Spleen (tissue), 11 donors: ENCODE results near the gene CACNA2D3. TPM values are rescaled to one million over a fixed set of nuclear protein-coding genes. Genes with fewer than 3 reads are reported as not detected.

Experiments
- DNase-seq: peaks from one replicate; pipeline ENCODE4 v3.0.0-alpha.2; 2020
- H3K27ac ChIP-seq, 8 donors: fragments of 200-600 bp; sonication (generic) in 7 of 8; 1 replicate in 4 of 8; 2 replicates in 4 of 8; pipeline versions ENCODE4 v1.5.0 to v1.8.0; 2016 to 2021; ENCODE audit warnings: inconsistent platforms in 4 of 8, mild to moderate bottlenecking in 4 of 8, moderate library complexity in 1 of 8
- H3K27me3 ChIP-seq, 7 donors: fragments of 200-600 bp; sonication (generic) in 6 of 7; replicated peaks in 1 of 7; 1 replicate in 4 of 7; 2 replicates in 3 of 7; pipeline versions ENCODE4 v1.5.0 to v1.8.0; 2016 to 2021; ENCODE audit warnings: inconsistent platforms in 3 of 7, mild to moderate bottlenecking in 1 of 7
- H3K36me3 ChIP-seq, 6 donors: fragments of 200-600 bp; sonication (generic) in 5 of 6; 1 replicate in 4 of 6; 2 replicates in 2 of 6; pipeline versions ENCODE4 v1.5.0 to v1.8.0; 2016 to 2021; ENCODE audit warnings: inconsistent platforms in 2 of 6
- H3K4me1 ChIP-seq, 6 donors: fragments of 200-600 bp; sonication (generic) in 5 of 6; 1 replicate in 3 of 6; 2 replicates in 3 of 6; pipeline versions ENCODE4 v1.5.0 to v1.8.0; 2016 to 2021; ENCODE audit warnings: inconsistent platforms in 3 of 6
- H3K4me3 ChIP-seq, 8 donors: fragments of 200-600 bp; sonication (generic) in 7 of 8; 1 replicate in 4 of 8; 2 replicates in 4 of 8; pipeline versions ENCODE4 v1.5.0 to v1.8.0; 2016 to 2021; ENCODE audit warnings: inconsistent platforms in 4 of 8, mild to moderate bottlenecking in 4 of 8, moderate library complexity in 2 of 8
- H3K9me3 ChIP-seq, 8 donors: fragments of 200-600 bp; sonication (generic) in 7 of 8; 1 replicate in 4 of 8; 2 replicates in 4 of 8; pipeline versions ENCODE4 v1.5.0 to v1.8.0; 2016 to 2021; ENCODE audit warnings: inconsistent platforms in 4 of 8
- POLR2A ChIP-seq, 3 donors: fragments of 450-650 bp; IDR thresholded peaks; one replicate each; pipeline ENCODE4 v1.5.1; 2017; ENCODE audit warnings: antibody characterized with exemption in 3 of 3, mild to moderate bottlenecking in 1 of 3
- POLR2AphosphoS5 ChIP-seq, 3 donors: sonication (generic); formaldehyde crosslinking; IDR thresholded peaks; one replicate each; pipeline ENCODE4 v1.5.1; 2017; ENCODE audit warnings: antibody characterized with exemption in 3 of 3
- WGBS, 5 donors: extraction: QIAGEN DNeasy Blood & Tissue Kit in 3 of 5; methylation state at CpG; one replicate each; pipeline versions ENCODE4 v1.1.5 to v1.1.7; 2013 to 2018; 5-methylcytosine and 5-hydroxymethylcytosine counted together
- intact Hi-C: fragments of 100-400 bp; cut with DNase I; formaldehyde crosslinking; loops from one replicate; pipeline ENCODE4 v1.15.0; 2023; ENCODE audit warnings: low total_unique reads
- polyA plus RNA-seq, 3 donors: library from polyadenylated mRNA; stranded (reverse); fragments of 200-250 nt; gene quantifications; one replicate each; pipeline ENCODE4 v1.2.1, GENCODE V29; 2013
- total RNA-seq, 7 donors: library from RNA; depleted of rRNA in 3 of 7; stranded (reverse); fragments of >200 nt in 3 of 7; fragmentation: NEBNext Ultra II Directional in 4 of 7; extraction: Animal tissue kit (Norgen Biotek cat#: 25700) in 4 of 7; gene quantifications; one replicate each; pipeline versions ENCODE4 v1.1.0 to v1.2.1, GENCODE V29; 2016 to 2021
- TF ChIP-seq, protein P1 (sequence below), 11 experiments: fragments of 200-600 bp in 7 of 11; fragments of 450-650 bp in 4 of 11; sonication (generic) in 4 of 11; IDR thresholded peaks in 8 of 11; conservative IDR thresholded peaks in 3 of 11; 1 replicate in 7 of 11; 2 replicates in 4 of 11; pipeline versions ENCODE4 v1.4.0 to v1.8.0; 2016 to 2021; ENCODE audit warnings: antibody characterized with exemption in 11 of 11, inconsistent platforms in 4 of 11, mild to moderate bottlenecking in 1 of 11
- donor health status: healthy with polysubstance abuse.
- donor health status: DM: no; HTN: no; CAD: no; lungs with moderate emphysema.
- donor health status: DM: no; HTN: no; CAD: no.
- donor health status: Bipolar disorder and iron deficiency.
- donor health status: healthy.
- donor health status: DM: no; HTN: no; CAD: no.
- donor health status: DM: yes; HTN: yes; CAD: no.

CACNA2D3 gene
- total and polyA plus RNA-seq, 10 donors, result 0.83 to 4.9 (median 2.9) TPM

DNA sequence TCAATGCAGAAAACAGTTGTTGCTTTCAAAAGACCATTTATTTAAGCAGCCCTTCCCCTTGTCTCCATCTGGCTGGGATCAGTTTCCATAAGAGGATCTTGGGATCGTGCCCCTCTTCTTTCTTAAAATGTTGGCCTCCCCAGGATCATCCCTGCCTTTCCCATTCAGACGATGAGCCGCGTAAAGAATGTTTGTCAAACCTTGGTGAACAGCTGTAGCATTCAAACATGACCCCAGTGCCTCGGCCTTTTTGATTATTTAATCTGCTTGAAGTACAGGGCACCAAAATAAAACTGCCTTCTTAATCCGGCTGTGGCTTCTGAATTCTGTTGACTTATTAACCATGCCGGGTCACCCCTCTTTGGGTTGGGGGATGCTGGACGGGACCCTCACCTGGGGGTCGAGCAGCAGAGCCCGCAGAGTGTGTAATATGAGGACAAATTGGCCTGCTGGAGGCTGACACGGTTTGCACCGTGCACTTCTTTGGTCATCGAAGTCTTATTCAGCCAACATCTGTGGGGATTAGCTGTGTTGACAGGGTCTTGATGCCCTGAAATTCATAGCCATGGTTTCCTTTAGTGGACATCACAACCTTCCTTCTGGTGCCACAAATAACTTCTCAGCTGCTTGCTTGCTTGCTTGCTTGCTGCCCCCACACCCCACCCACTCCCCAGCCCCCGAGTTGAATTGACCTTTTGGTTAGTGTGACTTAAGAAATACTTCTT is 805.9 kb downstream of the CACNA2D3 start, which contains the start of gene LRTM1:
Gene LRTM1, minus strand, starts transcription at position 14 of the 725 bp plus-strand sequence. CDS start 148 bp downstream, outside the sequence.
- Histone ChIP-seq H3K27me3 (no peaks in the 10 kb centered on the region), H3K27ac (no peak within 1 kb of the TSS), H3K9me3 (no peaks in the 10 kb centered on the region), H3K36me3 (no peaks in the 10 kb centered on the region), H3K4me1 (peaks cover 0 to 14% (median 0%) of the 10 kb centered on the region in 6 donors), H3K4me3 (no peak within 1 kb of the TSS)
- WGBS, 5 donors, result 78 to 87% (median 85%) methylated on average over 14 of the region's 14 CpGs
- TF ChIP-seq POLR2AphosphoS5 (IDR thresholded peaks at IDR 0.05) (no peak), POLR2A (IDR thresholded peaks at IDR 0.05) (no peak)
- TF ChIP-seq, protein P1, sequence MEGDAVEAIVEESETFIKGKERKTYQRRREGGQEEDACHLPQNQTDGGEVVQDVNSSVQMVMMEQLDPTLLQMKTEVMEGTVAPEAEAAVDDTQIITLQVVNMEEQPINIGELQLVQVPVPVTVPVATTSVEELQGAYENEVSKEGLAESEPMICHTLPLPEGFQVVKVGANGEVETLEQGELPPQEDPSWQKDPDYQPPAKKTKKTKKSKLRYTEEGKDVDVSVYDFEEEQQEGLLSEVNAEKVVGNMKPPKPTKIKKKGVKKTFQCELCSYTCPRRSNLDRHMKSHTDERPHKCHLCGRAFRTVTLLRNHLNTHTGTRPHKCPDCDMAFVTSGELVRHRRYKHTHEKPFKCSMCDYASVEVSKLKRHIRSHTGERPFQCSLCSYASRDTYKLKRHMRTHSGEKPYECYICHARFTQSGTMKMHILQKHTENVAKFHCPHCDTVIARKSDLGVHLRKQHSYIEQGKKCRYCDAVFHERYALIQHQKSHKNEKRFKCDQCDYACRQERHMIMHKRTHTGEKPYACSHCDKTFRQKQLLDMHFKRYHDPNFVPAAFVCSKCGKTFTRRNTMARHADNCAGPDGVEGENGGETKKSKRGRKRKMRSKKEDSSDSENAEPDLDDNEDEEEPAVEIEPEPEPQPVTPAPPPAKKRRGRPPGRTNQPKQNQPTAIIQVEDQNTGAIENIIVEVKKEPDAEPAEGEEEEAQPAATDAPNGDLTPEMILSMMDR (IDR thresholded peaks at IDR 0.05 in 8 of 11, conservative IDR thresholded peaks at IDR 0.05 in 3 of 11), result no peak
- no peak for DNase-seq
- intact Hi-C loops, result no loop called here

DNA sequence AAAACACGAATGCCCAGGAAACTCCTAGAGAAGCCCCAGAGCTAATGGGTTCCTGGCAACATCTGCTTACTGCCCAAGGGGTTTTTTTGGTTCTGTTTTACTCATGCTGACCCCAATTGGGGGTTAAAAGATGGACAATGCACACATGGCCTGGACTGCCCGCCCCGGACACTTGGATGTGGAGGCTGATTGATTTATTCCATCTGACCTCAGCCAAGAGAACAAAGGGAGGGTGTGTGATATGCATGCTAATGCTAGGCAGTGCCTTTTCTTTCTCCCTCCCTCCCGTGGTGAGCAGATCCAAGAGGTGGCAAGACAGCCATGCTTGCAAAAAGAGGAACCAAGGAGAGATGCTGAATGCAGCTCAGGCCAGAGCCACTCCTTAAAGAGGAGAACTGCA is 808.8 kb downstream of the CACNA2D3 start:
- 51 to 66% (median 62%) methylated on average over 4 of the region's 4 CpGs for whole genome bisulfite sequencing, 5 donors
- H3K27ac ChIP-seq, result no peak overlapping the region
- no peaks in the 10 kb centered on the region for H3K9me3 ChIP-seq
- no peak overlapping the region for H3K4me3 ChIP-seq
- no peaks in the 10 kb centered on the region for H3K27me3 ChIP-seq
- no peaks in the 10 kb centered on the region for H3K36me3 ChIP-seq
- TF ChIP-seq, protein P1 (IDR thresholded peaks at IDR 0.05 in 8 of 11, conservative IDR thresholded peaks at IDR 0.05 in 3 of 11), result no peak
- TF ChIP-seq POLR2AphosphoS5 (IDR thresholded peaks at IDR 0.05) (no peak), POLR2A (IDR thresholded peaks at IDR 0.05) (no peak)
- DNase-seq, result no peak
- peaks cover 0 to 4% (median 0%) of the 10 kb centered on the region in 6 donors for H3K4me1 ChIP-seq
- intact Hi-C loops, result no loop called here

DNA sequence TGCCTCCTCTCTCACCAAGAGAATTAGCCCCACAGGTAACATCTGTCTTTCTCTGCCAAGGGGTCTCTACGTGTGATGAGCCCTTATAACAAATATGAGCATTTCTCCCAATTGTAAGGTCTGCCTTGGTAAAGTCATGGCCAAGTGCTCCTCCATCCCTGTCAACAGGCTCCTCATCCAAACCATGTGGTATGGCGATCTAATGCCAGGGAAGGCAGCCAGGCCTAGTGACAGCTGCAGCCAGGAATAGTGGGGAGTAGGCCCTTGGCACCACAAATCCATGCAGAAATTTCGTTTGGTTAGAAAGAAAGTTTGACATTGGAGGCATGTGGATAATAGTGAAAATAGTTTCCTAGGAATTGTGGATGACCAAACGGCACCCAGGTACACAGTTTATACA is 810.3 kb downstream of the CACNA2D3 start:
- no peak for DNase-seq
- H3K9me3 ChIP-seq, result no peaks in the 10 kb centered on the region
- 71 to 81% (median 73%) methylated on average over 4 of the region's 4 CpGs for WGBS, 5 donors
- H3K4me1 ChIP-seq, result no peaks in the 10 kb centered on the region
- TF ChIP-seq POLR2A (IDR thresholded peaks at IDR 0.05) (no peak), POLR2AphosphoS5 (IDR thresholded peaks at IDR 0.05) (no peak)
- TF ChIP-seq, protein P1 (IDR thresholded peaks at IDR 0.05 in 8 of 11, conservative IDR thresholded peaks at IDR 0.05 in 3 of 11), result no peak
- no peaks in the 10 kb centered on the region for H3K27me3 ChIP-seq
- H3K27ac ChIP-seq, result no peak overlapping the region
- no peak overlapping the region for H3K4me3 ChIP-seq
- intact Hi-C loops, result no loop called here
- H3K36me3 ChIP-seq, result no peaks in the 10 kb centered on the region

DNA sequence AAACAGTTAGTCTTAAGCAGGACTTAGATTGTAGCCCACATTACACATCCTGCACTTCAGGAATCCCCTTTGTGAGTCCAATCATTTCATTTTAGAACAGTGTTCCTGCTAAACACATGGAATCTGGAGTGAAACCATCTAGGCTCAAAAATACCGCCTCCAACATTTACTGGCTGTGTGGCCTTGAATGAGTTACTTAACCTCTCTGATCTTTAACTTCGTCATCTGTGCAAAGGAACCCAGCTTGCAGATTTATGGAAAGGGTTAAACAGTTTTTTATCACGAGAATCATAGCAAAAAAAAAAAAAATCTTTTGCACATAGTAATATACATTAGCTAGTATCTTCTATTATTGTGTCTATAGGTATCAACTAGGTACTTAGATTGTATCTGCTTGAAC is 813.5 kb downstream of the CACNA2D3 start:
- no peak for TF ChIP-seq POLR2AphosphoS5 (IDR thresholded peaks at IDR 0.05)
- TF ChIP-seq POLR2A (IDR thresholded peaks at IDR 0.05), result no peak
- TF ChIP-seq, protein P1 (IDR thresholded peaks at IDR 0.05 in 8 of 11, conservative IDR thresholded peaks at IDR 0.05 in 3 of 11), result no peak
- no peak overlapping the region for H3K27ac ChIP-seq
- H3K27me3 ChIP-seq, result no peaks in the 10 kb centered on the region
- no peaks in the 10 kb centered on the region for H3K9me3 ChIP-seq
- WGBS, 5 donors, result 73 to 89% (median 78%) methylated on average over 3 of the region's 3 CpGs
- intact Hi-C loops, result no loop called here
- no peaks in the 10 kb centered on the region for H3K4me1 ChIP-seq
- no peak for DNase-seq
- H3K36me3 ChIP-seq, result no peaks in the 10 kb centered on the region
- H3K4me3 ChIP-seq, result no peak overlapping the region
